Fibroblast of lung (primary cell): ENCODE measurements around the gene RPS6KA6. TPM values are rescaled to one million over a fixed set of nuclear protein-coding genes. Genes with fewer than 3 reads are reported as not detected.

Experiments
- DNase-seq, 2 donors: peaks; one replicate each; pipeline versions ENCODE4 v3.0.0 to v3.0.0-alpha.2; 2010; ENCODE audit warnings: low read depth in 2 of 2
- H2AFZ ChIP-seq: 2 replicates; pipeline ENCODE4 v1.5.1; 2012; ENCODE audit warnings: low read length, control low read depth, inconsistent platforms
- H3K27ac ChIP-seq: 2 replicates; pipeline ENCODE4 v1.5.1; 2011; ENCODE audit warnings: low read length, control low read depth; ENCODE audit not compliant: insufficient read depth
- H3K27me3 ChIP-seq: 2 replicates; pipeline ENCODE4 v1.5.1; 2011; ENCODE audit warnings: mild to moderate bottlenecking, low read length; ENCODE audit not compliant: control insufficient read depth, insufficient read depth
- H3K36me3 ChIP-seq: 2 replicates; pipeline ENCODE4 v1.5.1; 2011; ENCODE audit warnings: low read length; ENCODE audit not compliant: control insufficient read depth, insufficient read depth
- H3K4me1 ChIP-seq: 2 replicates; pipeline ENCODE4 v1.5.1; 2011; ENCODE audit warnings: low read length; ENCODE audit not compliant: control insufficient read depth, insufficient read depth; ENCODE audit errors: extremely low read depth
- H3K4me2 ChIP-seq: 2 replicates; pipeline ENCODE4 v1.5.1; 2011; ENCODE audit warnings: low read length, control low read depth; ENCODE audit not compliant: insufficient read depth; ENCODE audit errors: extremely low read depth
- H3K4me3 ChIP-seq, 4 experiments: fragments of 200-600 bp in 1 of 4; sonication (generic) in 1 of 4; replicated peaks in 1 of 4; 2 replicates each; pipeline ENCODE4 v1.5.1; 2011 to 2016; ENCODE audit warnings: low read length in 4 of 4, low read depth in 3 of 4, mild to moderate bottlenecking in 3 of 4, control low read depth in 2 of 4, inconsistent platforms in 1 of 4, mixed read lengths in 1 of 4; ENCODE audit not compliant: insufficient read depth in 1 of 4; ENCODE audit errors: control extremely low read depth in 1 of 4
- H3K79me2 ChIP-seq: 2 replicates; pipeline ENCODE4 v1.5.1; 2012; ENCODE audit warnings: mild to moderate bottlenecking, low read length, inconsistent platforms; ENCODE audit not compliant: control insufficient read depth, insufficient read depth
- H3K9ac ChIP-seq: 2 replicates; pipeline ENCODE4 v1.5.1; 2011; ENCODE audit warnings: mild to moderate bottlenecking, low read length, control low read depth; ENCODE audit not compliant: insufficient read depth
- H3K9me3 ChIP-seq: 2 replicates; pipeline ENCODE4 v1.5.1; 2012; ENCODE audit warnings: low read depth, low read length; ENCODE audit not compliant: control insufficient read depth, insufficient read depth
- H4K20me1 ChIP-seq: 2 replicates; pipeline ENCODE4 v1.5.1; 2011; ENCODE audit warnings: low read length; ENCODE audit not compliant: control insufficient read depth, insufficient read depth; ENCODE audit errors: extremely low read depth
- CTCF ChIP-seq, 2 donors: IDR thresholded peaks in 1 of 2; conservative IDR thresholded peaks in 1 of 2; 1 replicate in 1 of 2; 2 replicates in 1 of 2; pipeline ENCODE4 v1.5.1; 2011 to 2012; ENCODE audit warnings: low read length in 2 of 2, control low read depth in 1 of 2, inconsistent platforms in 1 of 2, low read depth in 1 of 2, mild to moderate bottlenecking in 1 of 2
- EZH2 ChIP-seq: IDR thresholded peaks from 2 replicates; pipeline ENCODE4 v1.5.1; 2012; ENCODE audit warnings: low read length, control low read depth, mild to moderate bottlenecking; ENCODE audit errors: missing control alignments
- polyA plus RNA-seq, 2 donors: library from polyadenylated mRNA; depleted of rRNA in 1 of 2; stranded (reverse) in 1 of 2; unstranded in 1 of 2; fragments of >200 nt; gene quantifications; 2 replicates each; pipeline ENCODE4 v1.2.1, GENCODE V29; 2011 to 2012; ENCODE audit warnings: missing spikeins in 1 of 2
- total RNA-seq: library from RNA; depleted of rRNA; stranded (reverse); fragments of >200 nt; gene quantifications from 2 replicates; pipeline ENCODE4 v1.2.1, GENCODE V29; 2014

Gene RPS6KA6
- total and polyA plus RNA-seq, 2 donors (not counting 1 experiment from before 2014, with no cell fraction given): 4.2 to 4.5 TPM

DNA sequence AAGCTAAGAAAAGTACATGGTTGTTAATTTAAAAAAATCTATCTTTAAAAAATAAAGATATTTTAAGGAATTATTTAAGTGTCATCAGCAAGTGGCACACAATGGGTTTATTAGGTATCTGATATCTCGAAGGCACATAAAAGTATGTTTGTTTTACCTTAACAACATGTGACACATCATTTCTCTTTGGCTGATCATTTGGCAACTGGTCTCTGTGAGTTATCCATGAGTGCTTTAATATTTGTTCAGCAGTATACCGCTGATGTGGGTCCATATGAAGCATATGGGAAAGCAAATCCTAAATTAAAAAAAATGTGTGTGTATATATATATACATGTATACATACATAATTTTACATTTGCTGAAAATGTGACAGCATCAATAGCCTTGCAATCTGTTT lies 123.2 kb downstream of the RPS6KA6 start:
- no peak for TF ChIP-seq EZH2
- no peak for TF ChIP-seq CTCF (conservative IDR thresholded peaks at IDR 0.05 in 1 of 2, IDR thresholded peaks at IDR 0.05 in 1 of 2; ENCODE audit: low read depth in 1 of 2, low read length in 2 of 2)
- Histone ChIP-seq H3K9ac (no peak overlapping the region), H3K4me3 (no peak overlapping the region), H3K27ac (no peak overlapping the region), H3K4me1 (no peaks in the 10 kb centered on the region), H3K36me3 (no peaks in the 10 kb centered on the region), H3K4me2 (no peak overlapping the region), H4K20me1 (no peaks in the 10 kb centered on the region), H2AFZ (no peak overlapping the region), H3K27me3 (no peaks in the 10 kb centered on the region), H3K9me3 (no peaks in the 10 kb centered on the region), H3K79me2 (no peaks in the 10 kb centered on the region)
- DNase-seq: no peak

GRCh38 chrX:84064164-84064563 lies 123.8 kb downstream of the RPS6KA6 start:
- peak; percentile 2 to 91 for DNase-seq
- no peak overlapping the region for H3K27ac ChIP-seq
- no peaks in the 10 kb centered on the region for H3K79me2 ChIP-seq
- no peaks in the 10 kb centered on the region for H4K20me1 ChIP-seq
- H3K4me2 ChIP-seq: no peak overlapping the region
- H3K9me3 ChIP-seq: no peaks in the 10 kb centered on the region
- H3K27me3 ChIP-seq: no peaks in the 10 kb centered on the region
- no peaks in the 10 kb centered on the region for H3K36me3 ChIP-seq
- H3K4me1 ChIP-seq: no peaks in the 10 kb centered on the region
- no peak for TF ChIP-seq CTCF (conservative IDR thresholded peaks at IDR 0.05 in 1 of 2, IDR thresholded peaks at IDR 0.05 in 1 of 2; ENCODE audit: low read depth in 1 of 2, low read length in 2 of 2)
- TF ChIP-seq EZH2: no peak
- no peak overlapping the region for H3K4me3 ChIP-seq
- no peak overlapping the region for H2AFZ ChIP-seq
- H3K9ac ChIP-seq: no peak overlapping the region

- TF ChIP-seq CTCF (conservative IDR thresholded peaks at IDR 0.05 in 1 of 2, IDR thresholded peaks at IDR 0.05 in 1 of 2; ENCODE audit: low read depth in 1 of 2, low read length in 2 of 2) (no peak), EZH2 (no peak)
- no peak for DNase-seq
These were observed 140.7 kb downstream of the RPS6KA6 start for GRCh38 chrX:84047339-84047738.

More at GRCh38 chrX:84047339-84047738, 140.7 kb downstream of the RPS6KA6 start:
- no peaks in the 10 kb centered on the region for H3K79me2 ChIP-seq
- H2AFZ ChIP-seq: no peak overlapping the region
- no peaks in the 10 kb centered on the region for H3K36me3 ChIP-seq
- no peak overlapping the region for H3K27ac ChIP-seq
- H3K4me2 ChIP-seq: no peak overlapping the region
- no peaks in the 10 kb centered on the region for H3K27me3 ChIP-seq
- no peaks in the 10 kb centered on the region for H4K20me1 ChIP-seq
- no peaks in the 10 kb centered on the region for H3K9me3 ChIP-seq
- H3K9ac ChIP-seq: no peak overlapping the region
- no peaks in the 10 kb centered on the region for H3K4me1 ChIP-seq
- no peak overlapping the region for H3K4me3 ChIP-seq
